GM12864 (cell line): ENCODE results near the gene LIPC.

ENCODE experiments used
- DNase-seq: peaks from one replicate; pipeline ENCODE4 v3.0.0-alpha.2; 2011; ENCODE audit warnings: low read depth
- H3K4me3 ChIP-seq: 2 replicates; pipeline ENCODE4 v1.5.1; 2011; ENCODE audit warnings: mild to moderate bottlenecking, low read depth, low read length, control low read depth
- TF ChIP-seq, protein P1 (sequence below): IDR thresholded peaks from 2 replicates; pipeline ENCODE4 v1.5.1; 2011; ENCODE audit warnings: low read depth, mild to moderate bottlenecking, moderate library complexity, low read length, control low read depth, inconsistent platforms; ENCODE audit errors: missing control alignments

LIPC gene

DNA sequence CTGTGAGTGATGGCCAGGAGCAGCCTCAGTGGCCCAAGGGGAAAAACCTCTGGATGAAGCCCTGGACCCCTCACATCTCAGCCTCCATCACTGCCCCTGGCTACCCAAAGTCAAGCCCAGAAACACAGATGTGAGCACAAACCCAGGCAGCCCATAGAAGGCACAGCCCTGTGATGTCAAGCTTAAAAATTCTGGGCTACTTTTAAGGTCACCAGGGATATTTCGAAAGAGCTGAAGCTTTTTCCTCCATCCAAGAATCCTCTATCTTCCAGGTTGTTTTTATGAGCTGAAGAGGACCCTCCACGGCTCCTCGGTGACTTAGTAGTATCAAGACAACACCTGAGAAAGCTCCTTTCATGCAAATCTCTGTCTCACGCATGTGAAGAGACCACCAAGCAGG is 11.5 kb downstream of the LIPC start:
- TF ChIP-seq, protein P1, sequence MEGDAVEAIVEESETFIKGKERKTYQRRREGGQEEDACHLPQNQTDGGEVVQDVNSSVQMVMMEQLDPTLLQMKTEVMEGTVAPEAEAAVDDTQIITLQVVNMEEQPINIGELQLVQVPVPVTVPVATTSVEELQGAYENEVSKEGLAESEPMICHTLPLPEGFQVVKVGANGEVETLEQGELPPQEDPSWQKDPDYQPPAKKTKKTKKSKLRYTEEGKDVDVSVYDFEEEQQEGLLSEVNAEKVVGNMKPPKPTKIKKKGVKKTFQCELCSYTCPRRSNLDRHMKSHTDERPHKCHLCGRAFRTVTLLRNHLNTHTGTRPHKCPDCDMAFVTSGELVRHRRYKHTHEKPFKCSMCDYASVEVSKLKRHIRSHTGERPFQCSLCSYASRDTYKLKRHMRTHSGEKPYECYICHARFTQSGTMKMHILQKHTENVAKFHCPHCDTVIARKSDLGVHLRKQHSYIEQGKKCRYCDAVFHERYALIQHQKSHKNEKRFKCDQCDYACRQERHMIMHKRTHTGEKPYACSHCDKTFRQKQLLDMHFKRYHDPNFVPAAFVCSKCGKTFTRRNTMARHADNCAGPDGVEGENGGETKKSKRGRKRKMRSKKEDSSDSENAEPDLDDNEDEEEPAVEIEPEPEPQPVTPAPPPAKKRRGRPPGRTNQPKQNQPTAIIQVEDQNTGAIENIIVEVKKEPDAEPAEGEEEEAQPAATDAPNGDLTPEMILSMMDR: no peak
- no peak for DNase-seq
- no peak overlapping the region for H3K4me3 ChIP-seq

- DNase-seq: no peak
- TF ChIP-seq, protein P1: no peak
- H3K4me3 ChIP-seq: no peak overlapping the region
Measured at GRCh38 chr15:58444056-58444455, 12.3 kb downstream of the LIPC start.

DNA sequence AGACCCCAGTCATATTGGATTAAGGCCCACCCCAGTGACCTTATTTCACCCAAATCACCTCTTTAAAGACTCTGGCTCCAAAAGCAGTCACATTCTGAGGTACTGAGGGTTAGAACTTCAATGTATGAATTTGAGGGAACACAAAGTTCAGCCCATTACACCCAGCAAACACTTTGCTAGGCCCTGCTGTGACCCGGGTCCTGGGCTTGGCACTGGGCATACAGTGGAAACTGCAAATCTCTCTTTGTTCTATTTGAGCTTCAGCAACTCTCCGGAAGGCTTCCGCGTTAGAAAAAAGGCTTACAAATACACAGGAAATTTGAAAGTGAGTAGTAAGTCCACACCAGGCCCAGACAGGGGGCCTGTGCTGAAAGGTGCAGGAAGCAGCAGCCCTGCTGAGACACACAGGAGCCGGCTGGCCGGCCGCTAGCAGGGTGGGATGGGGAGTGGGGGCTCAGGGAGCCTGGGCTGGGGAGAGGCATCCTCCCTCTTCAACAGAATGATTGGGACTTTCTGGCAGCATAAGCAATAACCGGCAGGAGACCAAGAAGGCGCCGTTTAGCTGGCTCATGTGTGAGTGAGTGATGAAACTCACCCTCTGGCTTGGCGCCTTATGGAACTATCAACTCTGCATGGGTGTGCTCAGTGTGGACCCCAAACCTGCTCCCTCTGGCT is 13.0 kb downstream of the LIPC start:
- TF ChIP-seq, protein P1: no peak
- H3K4me3 ChIP-seq: no peak overlapping the region
- no peak for DNase-seq

GRCh38 chr15:58445865-58446264 is 14.1 kb downstream of the LIPC start:
- DNase-seq: no peak
- TF ChIP-seq, protein P1: no peak
- no peak overlapping the region for H3K4me3 ChIP-seq

DNA sequence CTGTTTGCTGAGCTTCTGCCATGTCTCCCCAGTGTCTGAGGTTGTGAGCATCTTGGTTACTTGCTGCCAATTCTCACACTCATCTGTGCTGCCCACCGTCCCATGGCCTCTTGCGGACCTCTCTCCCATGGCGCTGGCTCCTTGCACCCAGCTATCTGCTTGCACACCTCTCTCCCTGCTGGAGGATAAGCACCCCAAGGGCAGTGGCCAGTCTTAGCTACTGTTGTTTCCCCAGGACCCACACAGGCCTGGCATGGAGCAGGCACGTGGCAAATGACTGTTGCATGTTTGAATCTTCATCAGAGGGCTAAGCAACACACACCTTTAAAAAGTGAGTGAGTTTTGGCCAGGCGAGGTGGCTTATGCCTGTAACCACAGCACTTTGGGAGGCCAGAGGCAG is 14.7 kb downstream of the LIPC start:
- no peak overlapping the region for H3K4me3 ChIP-seq
- TF ChIP-seq, protein P1: no peak
- DNase-seq: no peak

DNA sequence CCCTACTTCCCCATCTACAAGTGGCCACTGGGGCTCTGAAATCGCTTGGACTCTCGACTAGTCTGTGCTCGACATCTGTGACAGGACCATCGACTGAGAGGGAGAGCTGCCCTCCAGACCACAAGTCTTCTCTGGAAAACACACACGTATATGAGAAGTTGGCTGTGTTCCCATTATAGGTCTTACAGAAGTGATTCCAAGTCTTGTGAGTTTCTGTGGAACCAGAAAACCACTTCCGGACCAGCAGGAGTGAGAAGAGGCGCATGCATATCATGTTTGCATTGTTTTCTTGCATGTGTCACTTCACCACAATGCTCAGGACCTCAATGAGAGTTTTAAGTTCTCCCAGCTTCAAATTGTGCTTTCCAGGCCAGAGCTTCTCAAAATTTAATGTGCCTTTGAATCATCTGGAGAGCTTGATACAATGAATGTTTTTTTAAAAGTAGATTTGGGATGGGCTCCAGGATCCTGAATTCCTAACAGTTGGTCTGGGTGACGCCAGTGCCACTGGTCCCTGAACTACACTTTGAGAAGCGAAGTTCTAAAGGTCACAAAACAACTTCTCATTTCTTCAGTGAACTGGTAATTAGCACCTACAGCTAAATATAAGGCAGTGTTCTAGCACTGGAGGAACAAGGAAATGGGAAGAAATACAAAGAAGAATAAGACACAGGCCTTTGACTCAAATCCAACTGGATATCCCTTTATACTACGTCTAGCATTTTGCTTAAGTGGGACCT is 15.7 kb downstream of the LIPC start:
- TF ChIP-seq, protein P1: no peak
- H3K4me3 ChIP-seq: no peak overlapping the region
- no peak for DNase-seq
